Ishikawa (cell line): ENCODE measurements around the gene FHL1.

ENCODE experiments used
- CEBPB ChIP-seq: IDR thresholded peaks from 2 replicates; pipeline ENCODE4 v1.6.1; 2012
- CREB1 ChIP-seq: IDR thresholded peaks from 2 replicates; pipeline ENCODE4 v1.6.1; 2012; ENCODE audit warnings: low read depth
- EP300 ChIP-seq: IDR thresholded peaks from 2 replicates; pipeline ENCODE4 v1.6.1; 2012; ENCODE audit warnings: borderline replicate concordance
- RAD21 ChIP-seq: IDR thresholded peaks from 2 replicates; pipeline ENCODE4 v1.6.1; 2012; ENCODE audit warnings: low read depth
- TAF1 ChIP-seq: IDR thresholded peaks from 2 replicates; pipeline ENCODE4 v1.6.1; 2012; ENCODE audit warnings: low read depth, mild to moderate bottlenecking
- TEAD4 ChIP-seq: IDR thresholded peaks from 2 replicates; pipeline ENCODE4 v1.6.1; 2012
- YY1 ChIP-seq: IDR thresholded peaks from 2 replicates; pipeline ENCODE4 v1.6.1; 2012; ENCODE audit warnings: low read depth
- ZBTB7A ChIP-seq: IDR thresholded peaks from 2 replicates; pipeline ENCODE4 v1.6.1; 2012; ENCODE audit warnings: low read depth
- TF ChIP-seq, protein P1 (sequence below): IDR thresholded peaks from 2 replicates; pipeline ENCODE4 v1.6.1; 2012

DNA sequence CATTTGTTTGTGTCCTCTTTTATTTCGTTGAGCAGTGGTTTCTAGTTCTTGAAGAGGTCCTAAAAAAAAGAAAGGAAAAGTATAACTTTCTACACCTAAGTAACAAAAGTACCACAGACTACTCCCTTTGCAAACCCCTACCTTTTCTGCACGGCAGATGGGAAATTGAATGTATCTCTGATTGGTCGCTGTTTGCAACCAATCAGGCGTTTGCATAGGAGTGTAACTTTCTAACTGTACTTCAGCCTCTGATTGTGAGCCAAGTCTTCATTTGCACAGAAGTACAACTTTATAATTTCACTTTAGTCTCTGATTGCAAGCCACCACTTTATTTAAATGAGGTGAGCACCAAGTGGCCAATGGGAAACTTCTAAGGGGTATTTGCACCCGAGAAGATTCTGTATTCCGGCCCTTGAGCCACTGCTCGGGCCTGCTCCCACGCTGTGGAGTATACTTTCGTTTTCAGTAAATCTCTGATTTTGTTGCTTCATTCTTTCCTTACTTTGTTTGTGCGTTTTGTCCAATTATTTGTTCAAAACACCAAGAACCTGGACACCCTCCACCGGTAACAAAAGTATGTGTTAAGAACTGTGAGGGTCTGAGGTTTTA is 40.3 kb upstream of the FHL1 start:
- TF ChIP-seq ZBTB7A (no peak), CEBPB (no peak), RAD21 (no peak), TAF1 (no peak), EP300 (no peak), CREB1 (no peak), TEAD4 (no peak), YY1 (no peak)
- TF ChIP-seq, protein P1, sequence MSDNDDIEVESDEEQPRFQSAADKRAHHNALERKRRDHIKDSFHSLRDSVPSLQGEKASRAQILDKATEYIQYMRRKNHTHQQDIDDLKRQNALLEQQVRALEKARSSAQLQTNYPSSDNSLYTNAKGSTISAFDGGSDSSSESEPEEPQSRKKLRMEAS, result no peak
